Activated T-cell treated with anti-CD3 and anti-CD28 coated beads, Interleukin-2, amount 50 U/mL, for 4 hours (primary cell): ENCODE data around the gene HDLBP. TPM values are rescaled to one million over a fixed set of nuclear protein-coding genes. Genes with fewer than 3 reads are reported as not detected.

Experiments
- ATAC-seq, 2 donors: fragments of 200-7000 bp; cut with Tn5 transposase; one replicate each; pipeline ENCODE4 v1.10.0; 2021
- DNase-seq: peaks from one replicate; pipeline ENCODE4 v3.0.0-alpha.2; 2020
- H3K27me3 Mint-ChIP-seq: one replicate; pipeline ENCODE4 v1.8.0; 2021; ENCODE audit warnings: low read depth, mixed read lengths
- H3K36me3 Mint-ChIP-seq: one replicate; pipeline ENCODE4 v1.8.0; 2022; ENCODE audit warnings: mixed read lengths; ENCODE audit not compliant: insufficient read depth
- H3K4me1 Mint-ChIP-seq: one replicate; pipeline ENCODE4 v1.8.0; 2021; ENCODE audit warnings: low read depth, mixed read lengths
- H3K4me3 Mint-ChIP-seq: one replicate; pipeline ENCODE4 v1.8.0; 2021; ENCODE audit warnings: mild to moderate bottlenecking, moderate library complexity, mixed read lengths
- H3K9me3 Mint-ChIP-seq: one replicate; pipeline ENCODE4 v1.8.0; 2021; ENCODE audit warnings: mixed read lengths
- total RNA-seq, 3 donors: library from RNA; stranded (reverse); gene quantifications; one replicate each; pipeline ENCODE4 v1.2.1, GENCODE V29; 2021

Gene HDLBP
- total RNA-seq, 3 donors from 2014 or later, result 231 to 270 (median 257) TPM

DNA sequence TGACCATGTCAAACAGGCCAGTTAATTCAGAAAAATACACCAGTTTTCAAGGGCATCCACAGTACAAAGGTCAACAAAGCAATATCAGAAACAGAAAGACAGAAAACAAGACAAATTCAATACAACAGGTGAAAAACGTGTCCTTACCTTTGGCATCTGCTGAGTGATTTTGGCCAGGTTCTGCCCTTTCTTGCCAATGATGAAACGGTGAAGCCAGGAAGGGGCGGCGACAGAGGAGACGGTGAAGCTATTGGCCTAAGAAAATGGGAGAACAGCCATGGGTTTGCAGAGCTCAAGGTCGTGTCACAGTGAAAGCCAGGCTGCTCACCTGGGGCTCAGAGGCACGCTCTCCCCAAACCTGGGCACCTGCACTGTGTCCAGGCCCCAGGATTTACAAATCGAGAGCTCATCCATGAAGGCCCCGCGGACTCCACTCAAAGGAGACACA is 60.5 kb downstream of the HDLBP start:
- DNase-seq (no peak), ATAC-seq (no peak)
- peaks cover 50% of the 10 kb centered on the region for H3K36me3 Mint-ChIP-seq
- no peaks in the 10 kb centered on the region for H3K9me3 Mint-ChIP-seq
- H3K4me1 Mint-ChIP-seq, result peaks cover 7% of the 10 kb centered on the region
- no peaks in the 10 kb centered on the region for H3K27me3 Mint-ChIP-seq
- no peak overlapping the region for H3K4me3 Mint-ChIP-seq

DNA sequence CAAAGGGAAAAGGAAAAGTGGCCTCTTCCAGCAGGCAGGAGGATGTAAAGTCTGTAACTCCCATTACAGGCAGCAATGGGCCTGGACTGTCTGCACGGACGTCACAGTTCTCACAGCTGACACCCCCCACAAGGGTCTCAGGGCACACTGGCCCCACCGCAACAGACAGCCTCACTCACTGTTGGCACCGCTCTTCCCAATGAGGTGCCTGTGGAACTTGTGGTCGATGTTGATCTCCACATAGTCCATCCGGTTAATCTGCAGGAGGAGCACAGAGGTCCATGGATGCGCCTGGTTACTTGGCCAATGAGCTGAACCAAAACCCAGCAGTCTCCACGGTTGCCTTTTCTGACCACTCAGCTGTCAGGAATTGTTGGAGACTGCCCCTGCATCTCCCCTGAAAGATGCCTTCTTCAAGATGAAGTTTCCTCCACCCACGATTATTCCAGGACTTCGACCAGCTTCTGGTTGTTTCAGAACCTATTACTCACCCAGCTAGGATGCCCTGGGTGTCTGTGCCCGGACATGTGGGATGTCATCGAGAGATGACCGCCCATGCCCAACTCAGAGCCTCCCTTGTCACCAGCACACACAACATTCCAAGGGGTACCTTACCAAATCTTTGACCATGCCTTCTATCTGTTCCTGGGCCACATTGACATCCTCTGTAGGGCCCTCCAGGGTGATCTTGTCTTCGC is 62.5 kb downstream of the HDLBP start:
- Mint-ChIP-seq H3K4me1 (peaks cover 2% of the 10 kb centered on the region), H3K36me3 (peaks cover 63% of the 10 kb centered on the region), H3K9me3 (no peaks in the 10 kb centered on the region), H3K27me3 (no peaks in the 10 kb centered on the region), H3K4me3 (no peak overlapping the region)
- DNase-seq, result no peak
- no peak for ATAC-seq

DNA sequence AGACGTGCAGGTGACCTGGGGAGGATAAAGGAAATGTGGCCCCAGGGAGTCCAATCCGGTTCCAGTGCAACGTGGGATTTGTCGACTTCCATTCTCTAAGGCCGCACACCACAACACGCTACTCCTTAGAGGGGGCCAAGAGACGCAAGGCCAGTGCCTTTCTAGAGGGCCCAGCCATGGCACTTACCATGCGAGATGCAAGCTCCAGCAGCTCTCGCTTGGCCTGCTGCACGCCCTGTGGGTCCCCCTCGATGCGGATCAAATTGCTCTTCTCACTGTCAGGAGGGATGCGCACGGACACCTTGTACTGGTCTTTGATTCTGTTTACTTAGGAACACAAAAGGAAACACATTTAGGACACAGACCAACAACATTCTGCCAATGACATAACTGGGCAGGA is 65.8 kb downstream of the HDLBP start:
- Mint-ChIP-seq H3K27me3 (no peaks in the 10 kb centered on the region), H3K4me3 (no peak overlapping the region), H3K9me3 (no peaks in the 10 kb centered on the region), H3K4me1 (no peaks in the 10 kb centered on the region), H3K36me3 (peaks cover 64% of the 10 kb centered on the region)
- ATAC-seq (no peak), DNase-seq (no peak)

DNA sequence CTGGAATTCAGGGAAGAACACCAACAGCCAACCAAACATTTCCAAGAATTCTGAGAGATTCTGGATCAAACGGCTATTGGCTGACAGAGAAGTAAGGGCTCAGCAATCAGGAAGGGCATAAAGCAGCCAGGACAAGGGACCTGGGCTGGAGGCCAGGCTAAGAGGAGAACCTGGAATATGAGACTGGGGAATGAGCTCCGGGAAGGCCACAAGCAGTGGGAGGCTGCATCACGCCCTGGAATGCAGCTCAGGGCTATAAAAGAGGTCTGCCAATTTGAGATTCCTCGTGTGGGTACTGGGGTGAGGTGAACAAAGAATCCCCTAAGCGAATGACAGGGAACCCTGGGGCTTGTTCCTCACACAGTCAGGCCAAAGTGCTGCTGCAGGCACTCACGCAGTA is 66.6 kb downstream of the HDLBP start:
- ATAC-seq, result no peak
- DNase-seq, result no peak
- H3K36me3 Mint-ChIP-seq, result peaks cover 66% of the 10 kb centered on the region
- H3K9me3 Mint-ChIP-seq, result no peaks in the 10 kb centered on the region
- no peaks in the 10 kb centered on the region for H3K4me1 Mint-ChIP-seq
- H3K4me3 Mint-ChIP-seq, result no peak overlapping the region
- no peaks in the 10 kb centered on the region for H3K27me3 Mint-ChIP-seq

DNA sequence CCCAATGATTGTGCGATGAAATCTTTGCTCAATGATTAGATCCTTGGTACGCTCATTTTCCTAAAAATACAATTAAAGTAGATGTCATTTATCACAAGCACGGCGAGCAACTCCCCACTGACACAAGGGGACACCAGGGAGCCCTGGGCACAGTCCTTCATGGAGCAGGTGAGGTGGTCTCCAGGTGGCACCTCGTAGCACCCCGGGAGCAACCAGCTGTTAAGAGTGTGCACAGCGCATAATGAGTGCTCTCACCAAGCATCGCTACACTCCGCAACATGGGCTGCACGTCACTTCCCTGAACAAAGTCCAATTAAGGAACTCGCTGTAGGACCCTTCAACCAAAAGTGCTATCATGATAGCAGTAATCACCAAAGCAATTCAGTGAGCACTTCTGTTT is 67.2 kb downstream of the HDLBP start:
- no peak for ATAC-seq
- H3K27me3 Mint-ChIP-seq, result no peaks in the 10 kb centered on the region
- H3K36me3 Mint-ChIP-seq, result peaks cover 66% of the 10 kb centered on the region
- H3K9me3 Mint-ChIP-seq, result no peaks in the 10 kb centered on the region
- no peaks in the 10 kb centered on the region for H3K4me1 Mint-ChIP-seq
- no peak overlapping the region for H3K4me3 Mint-ChIP-seq
- no peak for DNase-seq

DNA sequence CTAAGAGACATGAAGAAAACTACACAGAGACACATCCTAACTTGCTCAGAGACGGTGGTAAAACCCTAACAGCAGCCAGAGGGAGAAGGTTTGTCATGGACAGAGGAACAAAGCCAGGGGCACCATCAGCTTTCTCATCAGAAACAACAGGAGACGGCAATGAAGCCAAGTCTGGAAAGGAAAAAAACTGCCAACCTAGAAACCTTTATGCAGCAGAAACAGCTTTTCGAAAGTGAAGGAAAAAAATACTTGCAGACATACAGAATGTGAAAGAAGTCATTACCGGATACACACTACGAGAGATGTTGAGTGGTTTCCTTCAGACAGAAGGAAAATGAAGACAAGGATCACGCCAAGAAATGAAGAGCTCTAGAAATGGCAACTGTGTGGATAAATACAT is 71.1 kb downstream of the HDLBP start:
- ATAC-seq (no peak), DNase-seq (no peak)
- H3K36me3 Mint-ChIP-seq, result peaks cover 76% of the 10 kb centered on the region
- H3K9me3 Mint-ChIP-seq, result no peaks in the 10 kb centered on the region
- no peak overlapping the region for H3K4me3 Mint-ChIP-seq
- H3K4me1 Mint-ChIP-seq, result no peaks in the 10 kb centered on the region
- no peaks in the 10 kb centered on the region for H3K27me3 Mint-ChIP-seq

DNA sequence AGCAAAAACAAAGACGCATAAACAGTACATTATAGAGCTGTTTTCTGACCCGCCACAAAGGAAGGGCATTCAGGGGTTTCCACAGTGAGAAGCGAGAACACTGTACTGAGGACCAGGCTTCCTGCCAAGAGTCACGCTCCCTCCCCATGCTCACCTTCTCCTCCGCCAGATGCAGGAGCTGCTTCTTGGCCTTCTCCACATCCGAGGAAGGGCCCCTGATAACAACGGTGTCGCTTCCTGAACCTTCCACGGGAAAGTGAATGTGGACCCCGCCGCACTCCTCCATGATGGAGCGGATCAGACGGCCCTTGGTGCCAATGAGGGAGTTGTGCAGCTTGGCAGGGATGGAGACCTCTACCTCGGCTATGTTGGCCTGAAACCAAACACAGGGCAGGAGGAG is 73.2 kb downstream of the HDLBP start:
- Mint-ChIP-seq H3K27me3 (no peaks in the 10 kb centered on the region), H3K36me3 (peaks cover 77% of the 10 kb centered on the region), H3K4me1 (no peaks in the 10 kb centered on the region), H3K9me3 (no peaks in the 10 kb centered on the region), H3K4me3 (no peak overlapping the region)
- DNase-seq, result no peak
- no peak for ATAC-seq

DNA sequence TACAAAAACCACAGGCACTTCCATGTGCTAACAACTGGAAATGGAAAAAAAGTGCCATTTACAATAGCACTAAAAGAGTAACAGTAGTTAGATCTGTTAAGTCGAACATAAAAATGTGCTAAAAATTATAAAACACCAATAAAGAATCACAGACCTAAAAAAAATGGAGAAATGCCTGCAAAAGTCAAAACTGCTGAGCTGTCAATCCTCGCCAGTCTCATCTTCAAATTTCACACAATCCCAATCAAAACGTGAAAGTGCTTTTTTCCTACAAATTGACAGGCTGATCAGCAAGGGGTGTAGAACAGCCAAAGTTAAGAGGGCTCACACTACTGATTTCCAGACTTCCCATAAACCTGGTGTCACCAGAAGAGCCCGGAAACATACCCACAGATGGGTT is 73.8 kb downstream of the HDLBP start:
- Mint-ChIP-seq H3K4me1 (no peaks in the 10 kb centered on the region), H3K27me3 (no peaks in the 10 kb centered on the region), H3K9me3 (no peaks in the 10 kb centered on the region), H3K4me3 (no peak overlapping the region), H3K36me3 (peaks cover 77% of the 10 kb centered on the region)
- no peak for DNase-seq
- no peak for ATAC-seq

DNA sequence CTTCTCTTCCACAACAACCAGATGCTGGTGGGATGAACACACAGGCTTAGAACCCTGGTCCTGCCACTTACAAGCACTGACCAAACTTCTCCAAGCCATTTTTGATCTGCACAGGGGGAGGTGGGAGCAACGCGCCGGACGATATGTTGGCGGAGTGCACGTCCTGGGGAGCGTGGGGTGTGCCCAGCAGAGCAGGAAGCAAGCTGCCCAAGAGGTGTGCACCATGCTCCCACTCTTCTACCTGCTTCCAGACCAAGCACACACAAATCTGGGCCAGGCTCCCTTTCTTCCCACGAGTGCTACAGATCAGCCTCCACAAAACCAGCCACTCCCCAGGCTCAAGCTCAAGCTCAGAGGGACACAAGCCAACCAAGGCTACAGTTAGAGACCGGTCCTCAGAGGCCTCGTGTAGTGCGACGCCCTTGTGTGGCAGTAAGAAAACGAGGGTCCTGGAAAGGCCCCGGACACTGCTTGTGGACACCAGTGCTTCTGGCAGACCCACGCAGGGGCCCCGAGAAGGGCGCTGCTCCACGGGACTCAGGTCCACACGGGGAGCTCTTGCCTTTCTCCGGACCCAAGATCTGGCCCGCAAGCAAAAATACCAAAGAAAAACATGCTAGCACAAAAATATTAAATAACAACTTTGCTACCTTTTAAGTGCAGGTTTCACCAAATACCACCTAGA is 75.0 kb downstream of the HDLBP start:
- no peak overlapping the region for H3K4me3 Mint-ChIP-seq
- no peaks in the 10 kb centered on the region for H3K4me1 Mint-ChIP-seq
- DNase-seq, result no peak
- no peaks in the 10 kb centered on the region for H3K9me3 Mint-ChIP-seq
- ATAC-seq, result no peak
- H3K36me3 Mint-ChIP-seq, result peaks cover 75% of the 10 kb centered on the region
- no peaks in the 10 kb centered on the region for H3K27me3 Mint-ChIP-seq

DNA sequence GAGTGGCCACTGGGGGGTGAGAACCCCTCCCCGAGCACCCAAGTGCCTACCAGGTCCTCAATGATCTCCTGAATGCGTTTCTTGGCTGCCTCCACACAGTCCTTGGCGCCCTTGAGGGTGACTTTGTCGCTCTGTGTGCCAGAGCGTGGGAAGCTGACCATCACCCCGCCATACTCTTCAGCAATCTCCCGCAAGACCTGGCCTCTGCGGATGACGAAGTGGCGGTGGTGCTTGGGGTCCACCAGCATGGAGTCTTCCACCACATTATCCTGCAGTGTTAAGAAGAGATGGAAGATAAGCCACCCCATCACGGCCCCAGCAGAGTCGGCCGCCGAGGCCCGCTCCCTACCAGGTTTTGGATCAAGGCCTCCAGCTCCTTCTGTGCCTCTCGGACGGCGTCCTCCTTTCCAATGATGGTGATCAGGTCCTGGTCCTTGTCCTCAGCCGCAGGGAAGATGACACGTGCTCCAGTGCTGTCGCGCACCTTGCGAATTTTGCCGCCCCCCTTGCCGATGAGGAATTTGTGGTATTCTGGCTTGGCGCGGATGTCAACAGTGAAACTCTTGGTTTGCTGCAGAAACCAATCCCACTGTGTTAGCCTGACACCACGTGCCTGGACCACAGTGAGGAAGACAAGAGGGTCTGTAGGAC is 75.8 kb downstream of the HDLBP start:
- Mint-ChIP-seq H3K4me3 (no peak overlapping the region), H3K9me3 (no peaks in the 10 kb centered on the region), H3K27me3 (no peaks in the 10 kb centered on the region), H3K36me3 (peaks cover 82% of the 10 kb centered on the region), H3K4me1 (no peaks in the 10 kb centered on the region)
- no peak for ATAC-seq
- no peak for DNase-seq

DNA sequence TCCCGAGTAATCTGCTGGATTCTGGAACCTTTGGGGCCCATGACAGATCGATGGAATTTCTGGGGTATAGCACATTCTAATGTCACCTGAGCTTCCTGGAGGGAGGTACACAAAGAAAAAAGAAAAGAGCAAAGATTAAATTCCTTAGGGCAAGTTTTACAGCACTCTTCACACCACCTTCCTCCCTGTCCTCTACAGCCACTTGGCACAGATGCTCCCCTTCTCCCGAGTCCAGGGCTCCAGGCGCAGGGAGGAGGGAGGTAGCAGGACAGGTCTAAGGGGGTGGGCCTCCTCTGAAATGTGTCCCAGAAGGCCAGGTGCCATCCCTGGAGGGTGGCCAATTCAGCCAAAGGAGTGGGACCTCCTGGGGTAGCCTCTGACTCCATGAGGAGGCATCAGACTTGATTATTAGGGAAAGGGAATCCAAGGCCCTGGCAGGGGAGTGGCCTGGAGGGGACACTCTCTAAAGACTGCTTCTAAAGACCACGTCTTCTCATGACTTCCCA is 76.7 kb downstream of the HDLBP start:
- ATAC-seq (no peak), DNase-seq (no peak)
- H3K4me3 Mint-ChIP-seq, result no peak overlapping the region
- no peaks in the 10 kb centered on the region for H3K4me1 Mint-ChIP-seq
- no peaks in the 10 kb centered on the region for H3K9me3 Mint-ChIP-seq
- no peaks in the 10 kb centered on the region for H3K27me3 Mint-ChIP-seq
- H3K36me3 Mint-ChIP-seq, result peaks cover 78% of the 10 kb centered on the region

DNA sequence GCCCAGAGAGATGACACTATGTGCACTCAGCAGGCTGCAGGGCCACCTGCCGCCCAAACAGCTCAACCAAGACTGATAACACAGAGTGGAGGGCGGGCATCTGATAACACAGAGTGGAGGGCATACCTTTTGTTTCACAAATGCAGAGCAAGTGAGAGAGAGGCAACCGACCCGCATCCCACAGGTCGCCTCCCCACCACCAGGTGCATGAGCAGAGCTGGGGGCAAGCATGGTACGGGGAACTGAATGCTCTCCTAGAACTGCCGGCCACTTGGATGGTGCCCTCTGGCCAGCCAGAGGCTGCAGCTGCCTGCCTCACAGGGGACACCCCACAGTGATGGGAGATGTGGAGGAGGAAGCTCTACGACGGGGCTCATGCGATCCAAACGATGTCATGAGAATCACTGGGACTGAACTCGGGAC is 77.5 kb downstream of the HDLBP start:
- no peaks in the 10 kb centered on the region for H3K9me3 Mint-ChIP-seq
- no peaks in the 10 kb centered on the region for H3K4me1 Mint-ChIP-seq
- DNase-seq (no peak), ATAC-seq (no peak)
- H3K36me3 Mint-ChIP-seq, result peaks cover 81% of the 10 kb centered on the region
- no peaks in the 10 kb centered on the region for H3K27me3 Mint-ChIP-seq
- no peak overlapping the region for H3K4me3 Mint-ChIP-seq

DNA sequence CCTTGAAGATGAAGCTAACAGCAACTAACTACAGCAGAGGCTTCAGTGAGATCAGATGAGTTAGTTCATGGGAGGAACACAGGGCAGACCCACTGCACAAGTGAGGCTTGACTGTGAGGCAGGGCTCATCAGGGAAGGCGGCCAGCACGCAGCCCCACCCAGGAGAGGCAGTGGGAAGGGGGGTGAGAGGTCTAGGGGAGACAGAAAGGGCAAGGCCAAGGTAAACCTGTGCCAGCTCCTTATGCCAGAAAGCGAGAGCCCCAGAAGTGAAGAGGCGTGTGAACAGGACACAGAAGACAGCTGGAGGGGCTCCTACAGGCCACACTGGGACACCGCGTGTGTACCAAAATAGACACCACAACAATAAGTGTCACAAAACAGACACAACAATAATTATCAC is 78.4 kb downstream of the HDLBP start:
- Mint-ChIP-seq H3K27me3 (no peaks in the 10 kb centered on the region), H3K4me3 (no peak overlapping the region), H3K36me3 (peaks cover 77% of the 10 kb centered on the region), H3K9me3 (no peaks in the 10 kb centered on the region), H3K4me1 (no peaks in the 10 kb centered on the region)
- ATAC-seq, result no peak
- DNase-seq, result no peak

DNA sequence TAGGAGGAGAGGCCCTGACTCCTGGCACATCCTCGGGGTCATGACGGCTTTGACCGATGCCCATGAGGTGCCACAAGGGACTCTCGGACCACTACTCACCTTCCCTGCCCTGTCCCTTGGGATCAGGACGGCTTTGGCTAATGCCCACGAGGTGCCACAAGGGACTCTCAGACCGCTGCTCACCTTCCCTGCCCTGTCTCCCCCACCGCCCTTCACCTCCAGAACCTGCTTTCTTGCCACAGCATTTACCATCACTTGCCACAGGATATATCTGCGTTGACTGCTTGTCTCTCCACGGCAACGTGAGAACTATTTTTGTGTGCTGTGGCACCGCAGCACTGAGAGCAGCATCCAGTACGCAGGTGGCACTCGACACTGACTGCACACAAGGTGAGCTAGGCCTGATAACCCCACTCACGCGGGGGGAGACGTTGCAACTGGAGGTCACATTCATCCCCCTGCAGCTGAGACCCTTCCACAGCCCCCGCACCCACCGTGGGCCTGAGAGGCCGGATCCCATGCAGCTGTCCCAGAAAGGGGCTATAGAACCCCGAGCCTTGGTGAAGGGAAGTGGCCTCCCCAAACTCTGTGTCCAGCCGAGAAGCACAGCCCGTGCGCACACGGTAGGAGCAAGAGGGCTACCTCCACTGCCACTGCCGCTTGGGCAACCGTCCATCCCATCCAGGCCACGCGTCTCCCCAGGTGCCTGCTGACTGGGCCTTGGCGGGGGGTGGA is 79.4 kb downstream of the HDLBP start:
- DNase-seq (no peak), ATAC-seq (no peak)
- H3K9me3 Mint-ChIP-seq, result no peaks in the 10 kb centered on the region
- H3K27me3 Mint-ChIP-seq, result no peaks in the 10 kb centered on the region
- H3K4me3 Mint-ChIP-seq, result no peak overlapping the region
- H3K4me1 Mint-ChIP-seq, result no peaks in the 10 kb centered on the region
- peaks cover 79% of the 10 kb centered on the region for H3K36me3 Mint-ChIP-seq
